HEK293T (cell line): ENCODE data around the gene PLPP4.

Source experiments
- CTCF ChIA-PET: fragments of 350-600 bp; formaldehyde crosslinking; extraction: SDS; loops from one replicate; lab custom pipeline; 2021; ENCODE audit warnings: antibody characterized with exemption, inconsistent platforms; lab: Yijun Ruan, JAX
- POLR2A ChIA-PET: fragments of 350-600 bp; formaldehyde crosslinking; extraction: SDS; loops from one replicate; lab custom pipeline; 2020; ENCODE audit warnings: antibody characterized with exemption, inconsistent platforms; lab: Yijun Ruan, JAX
- DNase-seq: peaks from one replicate; pipeline ENCODE4 v3.0.0; 2012; ENCODE audit warnings: mixed read lengths; ENCODE audit errors: extremely low spot score
- ARNT ChIP-seq: fragments of 450-650 bp; IDR thresholded peaks from 2 replicates; pipeline ENCODE4 v1.6.1; 2017; ENCODE audit warnings: mild to moderate bottlenecking
- BHLHE40 ChIP-seq: fragments of 450-650 bp; IDR thresholded peaks from 2 replicates; pipeline ENCODE4 v1.6.1; 2016; ENCODE audit warnings: mild to moderate bottlenecking, moderate library complexity, borderline replicate concordance
- CTBP1 ChIP-seq: fragments of 450-650 bp; IDR thresholded peaks from 2 replicates; pipeline ENCODE4 v1.6.1; 2016; ENCODE audit warnings: borderline replicate concordance
- ELF4 ChIP-seq: fragments of 450-650 bp; IDR thresholded peaks from 2 replicates; pipeline ENCODE4 v1.6.1; 2017; ENCODE audit warnings: antibody characterized with exemption
- FOXA1 ChIP-seq: fragments of 450-650 bp; IDR thresholded peaks from 2 replicates; pipeline ENCODE4 v1.6.1; 2016; ENCODE audit warnings: mild to moderate bottlenecking
- FOXK2 ChIP-seq: fragments of 450-650 bp; IDR thresholded peaks from 2 replicates; pipeline ENCODE4 v1.6.1; 2016; ENCODE audit warnings: mild to moderate bottlenecking
- FOXM1 ChIP-seq: fragments of 450-650 bp; IDR thresholded peaks from 2 replicates; pipeline ENCODE4 v1.6.1; 2017; ENCODE audit warnings: mild to moderate bottlenecking, borderline replicate concordance
- HDGF ChIP-seq: fragments of 450-650 bp; IDR thresholded peaks from 2 replicates; pipeline ENCODE4 v1.6.1; 2017; ENCODE audit warnings: antibody characterized with exemption, borderline replicate concordance
- L3MBTL2 ChIP-seq: fragments of 450-650 bp; conservative IDR thresholded peaks from 2 replicates; pipeline ENCODE4 v1.6.1; 2016; ENCODE audit warnings: mild to moderate bottlenecking
- LEF1 ChIP-seq: fragments of 450-650 bp; IDR thresholded peaks from 2 replicates; pipeline ENCODE4 v1.6.1; 2017; ENCODE audit warnings: mild to moderate bottlenecking, borderline replicate concordance
- NFRKB ChIP-seq: fragments of 450-650 bp; IDR thresholded peaks from 2 replicates; pipeline ENCODE4 v1.6.1; 2016; ENCODE audit warnings: mild to moderate bottlenecking, moderate library complexity
- PKNOX1 ChIP-seq: fragments of 450-650 bp; IDR thresholded peaks from 2 replicates; pipeline ENCODE4 v1.6.1; 2016
- SP1 ChIP-seq: fragments of 450-650 bp; IDR thresholded peaks from 2 replicates; pipeline ENCODE4 v1.6.1; 2017
- SUZ12 ChIP-seq: fragments of 450-650 bp; IDR thresholded peaks from 2 replicates; pipeline ENCODE4 v1.6.1; 2016; ENCODE audit warnings: mild to moderate bottlenecking
- TARDBP ChIP-seq: fragments of 450-650 bp; IDR thresholded peaks from 2 replicates; pipeline ENCODE4 v1.6.1; 2016
- ZNF384 ChIP-seq: fragments of 450-650 bp; IDR thresholded peaks from 2 replicates; pipeline ENCODE4 v1.6.1; 2016

PLPP4 gene

GRCh38 chr10:120422457-120422856, 34.6 kb upstream of the PLPP4 start:
- no peak for TF ChIP-seq BHLHE40
- no peak for TF ChIP-seq TARDBP
- ChIA-PET CTCF (interaction anchor here (1.1 kb wide), 1 partner anchor 169 kb away, joined by 3 read pairs; no protein-coding TSS in a partner anchor), POLR2A (no interaction called here)
- DNase-seq = no peak

- peak; percentile 81 for DNase-seq
- ChIA-PET POLR2A (no interaction called here), CTCF (interaction anchor here (0.5 to 1.3 kb wide), 7 partner anchors 9 to 383 kb away, joined by 3 to 5 read pairs (median 3); no protein-coding TSS in a partner anchor)
- TF ChIP-seq NFRKB (no peak), PKNOX1 (peak; percentile 94)
Observed at GRCh38 chr10:120423431-120424197, 33.4 kb upstream of the PLPP4 start.

GRCh38 chr10:120424198-120424464, 32.9 kb upstream of the PLPP4 start:
- ChIA-PET CTCF (interaction anchor here (0.5 to 1.3 kb wide), 6 partner anchors 9 to 1229 kb away, joined by 3 to 5 read pairs (median 3); no protein-coding TSS in a partner anchor), POLR2A (no interaction called here)
- no peak for DNase-seq
- TF ChIP-seq SP1 = no peak
- no peak for TF ChIP-seq TARDBP
- TF ChIP-seq L3MBTL2 = no peak
- no peak for TF ChIP-seq SUZ12
- TF ChIP-seq LEF1 = no peak
- TF ChIP-seq FOXK2 = no peak
- TF ChIP-seq PKNOX1 = no peak
- TF ChIP-seq ZNF384 = no peak
- no peak for TF ChIP-seq HDGF
- TF ChIP-seq BHLHE40 = no peak
- no peak for TF ChIP-seq ELF4
- TF ChIP-seq NFRKB = no peak
- no peak for TF ChIP-seq FOXA1
- no peak for TF ChIP-seq CTBP1
- TF ChIP-seq FOXM1 = no peak
- TF ChIP-seq ARNT = no peak

GRCh38 chr10:120426306-120426705, 30.7 kb upstream of the PLPP4 start:
- DNase-seq = no peak
- ChIA-PET POLR2A (no interaction called here), CTCF (no interaction called here)
- TF ChIP-seq FOXA1 (no peak), PKNOX1 (no peak), TARDBP (no peak), BHLHE40 (no peak), L3MBTL2 (no peak), NFRKB (no peak), FOXM1 (no peak), FOXK2 (no peak), SP1 (no peak), ELF4 (no peak), CTBP1 (no peak), HDGF (no peak), LEF1 (no peak), ZNF384 (no peak), SUZ12 (no peak), ARNT (no peak)

- DNase-seq = no peak
- ChIA-PET POLR2A (no interaction called here), CTCF (interaction anchor here (0.6 kb wide), 1 partner anchor 28 kb away, joined by 3 read pairs; no protein-coding TSS in a partner anchor)
- TF ChIP-seq CTBP1 (no peak), ELF4 (no peak), FOXA1 (no peak), SP1 (no peak), L3MBTL2 (no peak), TARDBP (no peak), SUZ12 (no peak), HDGF (no peak), PKNOX1 (no peak), FOXK2 (no peak), ARNT (no peak), FOXM1 (no peak), ZNF384 (no peak), NFRKB (no peak), BHLHE40 (no peak), LEF1 (no peak)
Observed at GRCh38 chr10:120428754-120429153, 28.3 kb upstream of the PLPP4 start.

- ChIA-PET POLR2A (no interaction called here), CTCF (no interaction called here)
- no peak for DNase-seq
- no peak for TF ChIP-seq TARDBP
- TF ChIP-seq LEF1 = no peak
- no peak for TF ChIP-seq L3MBTL2
- no peak for TF ChIP-seq ZNF384
- no peak for TF ChIP-seq PKNOX1
- TF ChIP-seq HDGF = no peak
Observed at GRCh38 chr10:120429395-120429794, 27.6 kb upstream of the PLPP4 start.
